ENCODE measurements around the gene ROCK2.

DNA sequence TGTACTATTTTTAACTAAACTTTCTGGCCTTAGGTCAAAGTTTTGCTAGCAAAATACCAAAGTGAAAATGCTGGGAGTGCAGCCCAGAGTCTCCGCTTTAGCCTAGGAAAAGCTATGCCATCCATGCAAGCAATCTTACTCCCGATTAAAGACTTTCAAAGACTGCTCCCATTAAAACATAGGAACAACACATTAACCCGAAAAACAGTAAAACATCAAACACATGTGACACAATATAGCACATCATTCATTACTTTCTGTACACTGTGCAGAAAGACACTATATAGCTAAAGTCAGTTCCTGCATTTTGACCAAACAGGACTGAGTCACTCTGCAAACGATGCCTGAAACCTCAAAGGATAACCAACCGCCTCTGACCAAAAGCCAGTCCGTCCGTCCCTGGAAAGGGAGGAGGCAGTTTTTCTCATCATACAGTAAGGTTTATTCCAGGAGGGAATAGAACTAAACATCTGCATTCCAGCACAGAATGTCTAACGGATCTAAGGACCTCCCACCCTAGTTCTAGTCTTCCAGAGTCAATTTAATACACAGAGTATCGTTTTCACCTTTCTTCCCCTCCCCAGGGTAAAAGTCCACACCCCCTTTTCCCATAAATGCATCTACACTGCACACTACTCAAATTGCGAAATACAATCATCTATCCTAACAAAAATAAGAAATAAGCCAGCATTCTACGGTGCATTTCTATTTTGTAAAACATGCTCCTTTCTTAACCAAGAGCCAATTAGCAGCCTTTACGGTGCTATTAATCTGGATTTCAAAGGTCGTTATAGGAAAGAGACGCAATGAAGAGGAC is 1.7 kb downstream of the ROCK2 start:
- TF ChIP-seq, protein P1, sequence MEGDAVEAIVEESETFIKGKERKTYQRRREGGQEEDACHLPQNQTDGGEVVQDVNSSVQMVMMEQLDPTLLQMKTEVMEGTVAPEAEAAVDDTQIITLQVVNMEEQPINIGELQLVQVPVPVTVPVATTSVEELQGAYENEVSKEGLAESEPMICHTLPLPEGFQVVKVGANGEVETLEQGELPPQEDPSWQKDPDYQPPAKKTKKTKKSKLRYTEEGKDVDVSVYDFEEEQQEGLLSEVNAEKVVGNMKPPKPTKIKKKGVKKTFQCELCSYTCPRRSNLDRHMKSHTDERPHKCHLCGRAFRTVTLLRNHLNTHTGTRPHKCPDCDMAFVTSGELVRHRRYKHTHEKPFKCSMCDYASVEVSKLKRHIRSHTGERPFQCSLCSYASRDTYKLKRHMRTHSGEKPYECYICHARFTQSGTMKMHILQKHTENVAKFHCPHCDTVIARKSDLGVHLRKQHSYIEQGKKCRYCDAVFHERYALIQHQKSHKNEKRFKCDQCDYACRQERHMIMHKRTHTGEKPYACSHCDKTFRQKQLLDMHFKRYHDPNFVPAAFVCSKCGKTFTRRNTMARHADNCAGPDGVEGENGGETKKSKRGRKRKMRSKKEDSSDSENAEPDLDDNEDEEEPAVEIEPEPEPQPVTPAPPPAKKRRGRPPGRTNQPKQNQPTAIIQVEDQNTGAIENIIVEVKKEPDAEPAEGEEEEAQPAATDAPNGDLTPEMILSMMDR (conservative IDR thresholded peaks at IDR 0.05; ENCODE audit: low read depth, low read length) = no peak
- TF ChIP-seq EZH2 (IDR thresholded peaks at IDR 0.05; ENCODE audit: borderline replicate concordance, low read depth, low read length, poor library complexity, severe bottlenecking) = no peak

All from A673 (cell line).